H1 (cell line): ENCODE results near the gene A2ML1. TPM values are rescaled to one million over a fixed set of nuclear protein-coding genes. Genes with fewer than 3 reads are reported as not detected.

ENCODE experiments used
- CTCF ChIA-PET: fragments of 300-600 bp; sonication (Branson Sonifier 250); formaldehyde crosslinking; loops from one replicate; lab custom pipeline; 2021; ENCODE audit not compliant: partially characterized antibody; lab: Charles Lee
- POLR2A ChIA-PET: fragments of 300-600 bp; sonication (Branson Sonifier 250); formaldehyde crosslinking; loops from one replicate; lab custom pipeline; 2021; ENCODE audit warnings: inconsistent platforms; ENCODE audit not compliant: partially characterized antibody; lab: Charles Lee
- DNase-seq, 2 experiments: peaks; one replicate each; pipeline versions ENCODE4 v3.0.0 to v3.0.0-alpha.2; 2010 to 2022; ENCODE audit warnings: low spot score in 2 of 2, low read depth in 1 of 2, mixed read lengths in 1 of 2
- FAIRE-seq: peaks from 2 replicates; lab custom pipeline; 2011; peaks lifted over from hg19 to GRCh38; lab: Jason Lieb, UNC
- H2AFZ ChIP-seq: 2 replicates; pipeline ENCODE4 v1.8.1; 2012; ENCODE audit warnings: low read length, inconsistent platforms
- H2AK5ac ChIP-seq: 2 replicates; pipeline ENCODE4 v1.6.1; 2013; ENCODE audit warnings: low read depth, low read length
- H2BK120ac ChIP-seq: replicated peaks from 2 replicates; pipeline ENCODE3; 2013; ENCODE audit warnings: low read depth, low read length, inconsistent platforms
- H2BK12ac ChIP-seq: 2 replicates; pipeline ENCODE4 v1.6.1; 2013; ENCODE audit warnings: low read depth, low read length
- H2BK15ac ChIP-seq: 2 replicates; pipeline ENCODE4 v1.6.1; 2013; ENCODE audit warnings: low read length
- H2BK20ac ChIP-seq: 2 replicates; pipeline ENCODE4 v1.6.1; 2013; ENCODE audit warnings: low read length
- H2BK5ac ChIP-seq: 2 replicates; pipeline ENCODE4 v1.6.1; 2013; ENCODE audit warnings: low read depth, low read length
- H3K14ac ChIP-seq: 2 replicates; pipeline ENCODE4 v1.6.1; 2013; ENCODE audit warnings: inconsistent platforms; ENCODE audit not compliant: insufficient read length
- H3K18ac ChIP-seq: 2 replicates; pipeline ENCODE4 v1.6.1; 2013; ENCODE audit warnings: low read length; ENCODE audit errors: extremely low read depth
- H3K23ac ChIP-seq: 2 replicates; pipeline ENCODE4 v1.6.1; 2013; ENCODE audit warnings: inconsistent platforms; ENCODE audit not compliant: insufficient read length
- H3K23me2 ChIP-seq: 2 replicates; pipeline ENCODE4 v1.6.1; 2013; ENCODE audit warnings: low read depth, low read length
- H3K27ac ChIP-seq: 2 replicates; pipeline ENCODE4 v1.6.1; 2011; ENCODE audit warnings: low read depth, low read length, inconsistent platforms
- H3K27me3 ChIP-seq, 4 experiments: replicated peaks in 1 of 4; 1 replicate in 1 of 4; 2 replicates in 3 of 4; pipeline versions ENCODE4 v1.6.1 to v1.8.1; 2011 to 2013; ENCODE audit warnings: low read length in 3 of 4, mild to moderate bottlenecking in 3 of 4, inconsistent platforms in 2 of 4, mixed read lengths in 2 of 4, moderate library complexity in 1 of 4; ENCODE audit not compliant: control insufficient read depth in 3 of 4, insufficient read depth in 3 of 4; ENCODE audit errors: extremely low read depth in 1 of 4
- H3K36me3 ChIP-seq, 4 experiments: 2 replicates each; pipeline versions ENCODE4 v1.6.1 to v1.8.1; 2011 to 2013; ENCODE audit warnings: mild to moderate bottlenecking in 4 of 4, low read length in 3 of 4, moderate library complexity in 2 of 4, control low read depth in 1 of 4, inconsistent platforms in 1 of 4; ENCODE audit not compliant: insufficient read depth in 4 of 4, control insufficient read depth in 2 of 4
- H3K4ac ChIP-seq: replicated peaks from 2 replicates; pipeline ENCODE3; 2013; ENCODE audit warnings: low read length, low read depth, mixed read lengths, inconsistent platforms; ENCODE audit not compliant: insufficient read length
- H3K4me1 ChIP-seq, 4 experiments: replicated peaks in 1 of 4; 1 replicate in 1 of 4; 2 replicates in 3 of 4; pipeline versions ENCODE4 v1.6.1 to v1.8.1; 2011 to 2013; ENCODE audit warnings: low read length in 3 of 4, inconsistent platforms in 2 of 4, mixed read lengths in 1 of 4; ENCODE audit not compliant: insufficient read depth in 4 of 4, control insufficient read depth in 3 of 4
- H3K4me2 ChIP-seq, 2 experiments: 2 replicates each; pipeline versions ENCODE4 v1.6.1 to v1.8.1; 2011 to 2013; ENCODE audit warnings: low read depth in 2 of 2, low read length in 2 of 2, control low read depth in 1 of 2, inconsistent platforms in 1 of 2, mild to moderate bottlenecking in 1 of 2; ENCODE audit not compliant: insufficient read depth in 1 of 2
- H3K4me3 ChIP-seq, 4 experiments: fragments of 200-600, 300-600 bp in 1 of 4; sonication (generic), shearing (Covaris generic), sonication (Bioruptor Twin) in 1 of 4; 2 replicates each; pipeline versions ENCODE4 v1.5.1 to v1.8.1; 2011 to 2016; ENCODE audit warnings: low read length in 4 of 4, low read depth in 3 of 4, control low read depth in 2 of 4, inconsistent platforms in 2 of 4, mild to moderate bottlenecking in 2 of 4, mixed read lengths in 1 of 4, moderate library complexity in 1 of 4; ENCODE audit not compliant: insufficient read depth in 2 of 4; ENCODE audit errors: extremely low read depth in 1 of 4
- H3K56ac ChIP-seq: replicated peaks from 2 replicates; pipeline ENCODE3; 2013; ENCODE audit warnings: low read depth, mild to moderate bottlenecking, mixed read lengths, low read length, inconsistent platforms; ENCODE audit not compliant: insufficient read length
- H3K79me1 ChIP-seq: 2 replicates; pipeline ENCODE4 v1.6.1; 2013; ENCODE audit warnings: low read depth, low read length, control low read depth
- H3K79me2 ChIP-seq, 2 experiments: 2 replicates each; pipeline versions ENCODE4 v1.6.1 to v1.8.1; 2012 to 2013; ENCODE audit warnings: low read length in 2 of 2, mild to moderate bottlenecking in 2 of 2, inconsistent platforms in 1 of 2; ENCODE audit not compliant: insufficient read depth in 2 of 2, control insufficient read depth in 1 of 2
- H3K9ac ChIP-seq, 4 experiments: replicated peaks in 1 of 4; 1 replicate in 1 of 4; 2 replicates in 3 of 4; pipeline versions ENCODE4 v1.6.1 to v1.8.1; 2011 to 2013; ENCODE audit warnings: low read depth in 3 of 4, low read length in 3 of 4, control low read depth in 2 of 4, mild to moderate bottlenecking in 2 of 4, moderate library complexity in 2 of 4, inconsistent platforms in 1 of 4; ENCODE audit errors: extremely low read depth in 1 of 4
- H3K9me3 ChIP-seq, 2 experiments: 2 replicates each; pipeline versions ENCODE4 v1.6.1 to v1.8.1; 2012 to 2013; ENCODE audit warnings: mild to moderate bottlenecking in 2 of 2, moderate library complexity in 2 of 2, control low read depth in 1 of 2, inconsistent platforms in 1 of 2, low read depth in 1 of 2, low read length in 1 of 2, mixed read lengths in 1 of 2; ENCODE audit not compliant: insufficient read depth in 2 of 2
- H4K20me1 ChIP-seq, 2 experiments: replicated peaks in 1 of 2; 2 replicates each; pipeline versions ENCODE3 to v1.8.1; 2011 to 2013; ENCODE audit warnings: inconsistent platforms in 2 of 2, low read length in 2 of 2, mild to moderate bottlenecking in 1 of 2; ENCODE audit not compliant: insufficient read depth in 2 of 2, control insufficient read depth in 1 of 2
- H4K5ac ChIP-seq: 2 replicates; pipeline ENCODE4 v1.6.1; 2013; ENCODE audit warnings: low read length, low read depth, mixed read lengths, inconsistent platforms; ENCODE audit not compliant: insufficient read length
- H4K8ac ChIP-seq: 2 replicates; pipeline ENCODE4 v1.8.0; 2013; ENCODE audit warnings: mild to moderate bottlenecking, moderate library complexity, low read length, inconsistent platforms; ENCODE audit not compliant: insufficient read depth; ENCODE audit errors: extremely low read depth
- H4K91ac ChIP-seq: replicated peaks from 2 replicates; pipeline ENCODE3; 2013; ENCODE audit warnings: low read length, mixed read lengths, inconsistent platforms; ENCODE audit not compliant: insufficient read length
- ASH2L ChIP-seq: fragments of 200-600, 300-600 bp; sonication (generic); IDR thresholded peaks from one replicate; pipeline ENCODE4 v1.7.1; 2017; ENCODE audit warnings: low read length
- CREB1 ChIP-seq: IDR thresholded peaks from 2 replicates; pipeline ENCODE4 v1.6.1; 2012; ENCODE audit warnings: inconsistent platforms
- CTCF ChIP-seq, 3 experiments: IDR thresholded peaks; 1 replicate in 2 of 3; 2 replicates in 1 of 3; pipeline versions ENCODE4 v1.5.1 to v1.6.1; 2011; ENCODE audit warnings: low read length in 3 of 3, mild to moderate bottlenecking in 3 of 3, inconsistent platforms in 2 of 3, low read depth in 1 of 3, moderate library complexity in 1 of 3; ENCODE audit not compliant: insufficient read depth in 1 of 3; ENCODE audit errors: control extremely low read depth in 1 of 3
- RBBP5 ChIP-seq: IDR thresholded peaks from 2 replicates; pipeline ENCODE4 v1.7.1; 2012; ENCODE audit warnings: low read depth, mild to moderate bottlenecking, inconsistent platforms, low read length, moderate library complexity, borderline replicate concordance
- WGBS, 2 experiments: shearing (Covaris generic) in 1 of 2; methylation state at CpG; one replicate each; pipeline versions ENCODE4 v1.1.6 to v1.1.7; 2013 to 2015; ENCODE audit warnings: low lambda C conversion rate in 2 of 2, mixed read lengths in 2 of 2, inconsistent platforms in 1 of 2, low coverage in 1 of 2, missing lambda C conversion rate in 1 of 2; ENCODE audit not compliant: insufficient replicate concordance in 2 of 2, insufficient coverage in 1 of 2, insufficient read length in 1 of 2; ENCODE audit errors: extremely low coverage in 1 of 2, missing lambda C conversion rate in 1 of 2; 5-methylcytosine and 5-hydroxymethylcytosine counted together
- polyA plus RNA-seq, 7 experiments: library from polyadenylated mRNA; depleted of rRNA in 3 of 7; stranded (reverse) in 5 of 7; unstranded in 2 of 7; fragments of >200 nt in 5 of 7; fragments of 200-250 nt in 2 of 7; gene quantifications; 1 replicate in 5 of 7; 2 replicates in 1 of 7; 4 replicates in 1 of 7; pipeline versions ENCODE4 v1.2.1 to v1.2.3, GENCODE V29; 2011 to 2013; ENCODE audit warnings: missing spikeins in 2 of 7, mixed read lengths in 2 of 7
- total RNA-seq: library from RNA; stranded (reverse); fragmentation: NEBNext Ultra II Directional; extraction: Animal tissue kit (Norgen Biotek cat#: 25700); gene quantifications from 2 replicates; pipeline ENCODE4 v1.2.1, GENCODE V29; 2021

A2ML1 gene
- total and polyA plus RNA-seq, 2 of the 8 experiments (the other 6 are each of a cell fraction or from before 2014, with no cell fraction given), result 10.2 to 10.3 TPM

GRCh38 chr12:8870586-8870985 lies 48.2 kb downstream of the A2ML1 start:
- WGBS, 2 experiments, result 83% methylated on average over 1 of the region's 1 CpG; no CpG with 5 or more reads in 1 of the 2 experiments
- Histone ChIP-seq H4K91ac (no peak overlapping the region), H4K8ac (no peak overlapping the region), H3K9me3 (no peaks in the 10 kb centered on the region), H3K79me1 (no peaks in the 10 kb centered on the region), H3K27me3 (no peaks in the 10 kb centered on the region), H3K14ac (no peak overlapping the region), H4K20me1 (no peaks in the 10 kb centered on the region), H2BK15ac (no peak overlapping the region), H4K5ac (no peak overlapping the region), H3K23me2 (no peaks in the 10 kb centered on the region), H2BK12ac (no peak overlapping the region), H3K4me2 (no peak overlapping the region), H3K4me3 (no peak overlapping the region), H3K9ac (no peak overlapping the region), H3K23ac (no peak overlapping the region), H3K36me3 (peaks cover 0 to 4% (median 1%) of the 10 kb centered on the region in 4 experiments; a peak in 2 of 8 replicates), H2BK5ac (no peak overlapping the region), H2BK20ac (no peak overlapping the region), H2BK120ac (no peak overlapping the region), H2AFZ (no peak overlapping the region), H2AK5ac (no peak overlapping the region), H3K4ac (no peak overlapping the region), H3K27ac (no peak overlapping the region), H3K18ac (no peak overlapping the region), H3K4me1 (no peaks in the 10 kb centered on the region), H3K56ac (no peak overlapping the region), H3K79me2 (no peaks in the 10 kb centered on the region)
- DNase-seq (no peak), FAIRE-seq (no peak)
- ChIA-PET CTCF (interaction anchor here (3.2 to 4.6 kb wide), 2 partner anchors 11 to 20 kb away, joined by 28 to 34 read pairs; no protein-coding TSS in a partner anchor), POLR2A (no interaction called here)
- no peak for TF ChIP-seq CTCF (IDR thresholded peaks at IDR 0.05; ENCODE audit: control extremely low read depth in 1 of 3, insufficient read depth in 1 of 3, low read depth in 1 of 3, low read length in 3 of 3)
- TF ChIP-seq RBBP5, result no peak
- TF ChIP-seq CREB1, result no peak
- no peak for TF ChIP-seq ASH2L
